DND-41 (cell line): ENCODE results near the gene AKR1C2.

ENCODE experiments used
- EZH2 ChIP-seq: IDR thresholded peaks from 3 replicates; pipeline ENCODE4 v1.6.1; 2012; ENCODE audit warnings: borderline replicate concordance, low read depth, mild to moderate bottlenecking, moderate library complexity, low read length, inconsistent platforms; ENCODE audit not compliant: severe bottlenecking
- TF ChIP-seq, protein P1 (sequence below): IDR thresholded peaks from 2 replicates; pipeline ENCODE4 v1.5.1; 2012; ENCODE audit warnings: borderline replicate concordance, low read length, moderate library complexity, mild to moderate bottlenecking; ENCODE audit not compliant: poor library complexity, severe bottlenecking; ENCODE audit errors: extremely low read depth

- TF ChIP-seq, protein P1, sequence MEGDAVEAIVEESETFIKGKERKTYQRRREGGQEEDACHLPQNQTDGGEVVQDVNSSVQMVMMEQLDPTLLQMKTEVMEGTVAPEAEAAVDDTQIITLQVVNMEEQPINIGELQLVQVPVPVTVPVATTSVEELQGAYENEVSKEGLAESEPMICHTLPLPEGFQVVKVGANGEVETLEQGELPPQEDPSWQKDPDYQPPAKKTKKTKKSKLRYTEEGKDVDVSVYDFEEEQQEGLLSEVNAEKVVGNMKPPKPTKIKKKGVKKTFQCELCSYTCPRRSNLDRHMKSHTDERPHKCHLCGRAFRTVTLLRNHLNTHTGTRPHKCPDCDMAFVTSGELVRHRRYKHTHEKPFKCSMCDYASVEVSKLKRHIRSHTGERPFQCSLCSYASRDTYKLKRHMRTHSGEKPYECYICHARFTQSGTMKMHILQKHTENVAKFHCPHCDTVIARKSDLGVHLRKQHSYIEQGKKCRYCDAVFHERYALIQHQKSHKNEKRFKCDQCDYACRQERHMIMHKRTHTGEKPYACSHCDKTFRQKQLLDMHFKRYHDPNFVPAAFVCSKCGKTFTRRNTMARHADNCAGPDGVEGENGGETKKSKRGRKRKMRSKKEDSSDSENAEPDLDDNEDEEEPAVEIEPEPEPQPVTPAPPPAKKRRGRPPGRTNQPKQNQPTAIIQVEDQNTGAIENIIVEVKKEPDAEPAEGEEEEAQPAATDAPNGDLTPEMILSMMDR: no peak
- no peak for TF ChIP-seq EZH2
These were observed 34.4 kb upstream of the AKR1C2 start for GRCh38 chr10:5038101-5038500.
